SK-N-SH treated with all-trans-retinoic acid at 6 μM for 48 hours (cell line): ENCODE measurements around the gene TBCD.

Experiments used
- ATAC-seq: fragments of 200-7000 bp; cut with Tn5 transposase; 3 replicates; pipeline ENCODE4 v1.9.1; 2020; ENCODE audit warnings: mild to moderate bottlenecking, moderate library complexity
- BACH2 ChIP-seq: fragments of 250-450 bp; sonication (Bioruptor Pico); IDR thresholded peaks from 2 replicates; pipeline ENCODE4 v1.9.0; 2021; ENCODE audit warnings: mild to moderate bottlenecking, borderline replicate concordance
- CSDC2 ChIP-seq: fragments of 250-450 bp; sonication (Bioruptor Pico); IDR thresholded peaks from 2 replicates; pipeline ENCODE4 v1.5.0; 2020; ENCODE audit warnings: mild to moderate bottlenecking, moderate library complexity
- ESRRG ChIP-seq: fragments of 250-450 bp; sonication (Bioruptor Pico); IDR thresholded peaks from 2 replicates; pipeline ENCODE4 v1.6.1; 2021; ENCODE audit warnings: mild to moderate bottlenecking
- GLIS3 ChIP-seq: fragments of 250-450 bp; sonication (Bioruptor Pico); IDR thresholded peaks from 2 replicates; pipeline ENCODE4 v1.5.0; 2020; ENCODE audit warnings: mild to moderate bottlenecking, moderate library complexity
- ISL1 ChIP-seq: fragments of 250-450 bp; sonication (Bioruptor Pico); IDR thresholded peaks from 2 replicates; pipeline ENCODE4 v2.1.2; 2022; ENCODE audit warnings: mild to moderate bottlenecking, moderate library complexity
- OSR1 ChIP-seq: fragments of 250-450 bp; sonication (Bioruptor Pico); IDR thresholded peaks from 2 replicates; pipeline ENCODE4 v1.8.0; 2022; ENCODE audit warnings: moderate library complexity, mild to moderate bottlenecking, inconsistent platforms
- PPARA ChIP-seq: fragments of 250-450 bp; sonication (Bioruptor Pico); IDR thresholded peaks from 2 replicates; pipeline ENCODE4 v1.5.0; 2020; ENCODE audit warnings: mild to moderate bottlenecking, borderline replicate concordance
- RARB ChIP-seq: fragments of 250-450 bp; sonication (Bioruptor Pico); IDR thresholded peaks from 2 replicates; pipeline ENCODE4 v1.8.0; 2021; ENCODE audit warnings: mild to moderate bottlenecking, moderate library complexity
- SNAI2 ChIP-seq: fragments of 250-450 bp; sonication (Bioruptor Pico); IDR thresholded peaks from 2 replicates; pipeline ENCODE4 v1.5.0; 2020; ENCODE audit warnings: mild to moderate bottlenecking, moderate library complexity
- TCF4 ChIP-seq: fragments of 250-450 bp; sonication (Bioruptor Pico); IDR thresholded peaks from 2 replicates; pipeline ENCODE4 v1.8.0; 2021; ENCODE audit warnings: mild to moderate bottlenecking, moderate library complexity, borderline replicate concordance
- TOX ChIP-seq: fragments of 250-450 bp; sonication (Bioruptor Pico); IDR thresholded peaks from 2 replicates; pipeline ENCODE4 v1.8.0; 2021; ENCODE audit warnings: mild to moderate bottlenecking, moderate library complexity, borderline replicate concordance
- ZC3H10 ChIP-seq: fragments of 250-450 bp; sonication (Bioruptor Pico); IDR thresholded peaks from 2 replicates; pipeline ENCODE4 v1.5.1; 2021; ENCODE audit warnings: mild to moderate bottlenecking, moderate library complexity
- ZFP3 ChIP-seq: fragments of 250-450 bp; sonication (Bioruptor Pico); IDR thresholded peaks from 2 replicates; pipeline ENCODE4 v1.5.0; 2020; ENCODE audit warnings: mild to moderate bottlenecking, moderate library complexity
- ZFP30 ChIP-seq: fragments of 450-650 bp; formaldehyde crosslinking; IDR thresholded peaks from 2 replicates; pipeline ENCODE4 v1.5.0; 2022; ENCODE audit warnings: mild to moderate bottlenecking, moderate library complexity
- ZNF565 ChIP-seq: fragments of 450-650 bp; formaldehyde crosslinking; conservative IDR thresholded peaks from 2 replicates; pipeline ENCODE4 v1.5.0; 2020; ENCODE audit warnings: low read depth, mild to moderate bottlenecking, moderate library complexity
- ZNF70 ChIP-seq: fragments of 450-650 bp; formaldehyde crosslinking; IDR thresholded peaks from 2 replicates; pipeline ENCODE4 v1.5.0; 2020; ENCODE audit warnings: mild to moderate bottlenecking, moderate library complexity
- ZNF8 ChIP-seq: fragments of 450-650 bp; formaldehyde crosslinking; IDR thresholded peaks from 2 replicates; pipeline ENCODE4 v1.5.0; 2020; ENCODE audit warnings: mild to moderate bottlenecking, moderate library complexity
- TF ChIP-seq, protein P1 (sequence below): fragments of 250-450 bp; sonication (Bioruptor Pico); IDR thresholded peaks from 2 replicates; pipeline ENCODE4 v1.5.0; 2020; ENCODE audit warnings: mild to moderate bottlenecking, moderate library complexity
- TF ChIP-seq, protein P2 (sequence below): fragments of 250-450 bp; sonication (Bioruptor Pico); IDR thresholded peaks from 2 replicates; pipeline ENCODE4 v1.5.1; 2021; ENCODE audit warnings: mild to moderate bottlenecking, moderate library complexity
- TF ChIP-seq, protein P3 (sequence below): fragments of 250-450 bp; sonication (Bioruptor Pico); IDR thresholded peaks from 2 replicates; pipeline ENCODE4 v1.8.0; 2020; ENCODE audit warnings: mild to moderate bottlenecking, moderate library complexity, borderline replicate concordance
- TF ChIP-seq, protein P4 (sequence below): fragments of 250-450 bp; sonication (Bioruptor Pico); IDR thresholded peaks from 2 replicates; pipeline ENCODE4 v1.8.0; 2021; ENCODE audit warnings: low read depth, mild to moderate bottlenecking, moderate library complexity, borderline replicate concordance
- TF ChIP-seq, protein P5 (sequence below): fragments of 250-450 bp; sonication (Bioruptor Pico); IDR thresholded peaks from 2 replicates; pipeline ENCODE4 v1.5.1; 2020; ENCODE audit warnings: low read depth, mild to moderate bottlenecking, moderate library complexity

The TBCD gene

DNA sequence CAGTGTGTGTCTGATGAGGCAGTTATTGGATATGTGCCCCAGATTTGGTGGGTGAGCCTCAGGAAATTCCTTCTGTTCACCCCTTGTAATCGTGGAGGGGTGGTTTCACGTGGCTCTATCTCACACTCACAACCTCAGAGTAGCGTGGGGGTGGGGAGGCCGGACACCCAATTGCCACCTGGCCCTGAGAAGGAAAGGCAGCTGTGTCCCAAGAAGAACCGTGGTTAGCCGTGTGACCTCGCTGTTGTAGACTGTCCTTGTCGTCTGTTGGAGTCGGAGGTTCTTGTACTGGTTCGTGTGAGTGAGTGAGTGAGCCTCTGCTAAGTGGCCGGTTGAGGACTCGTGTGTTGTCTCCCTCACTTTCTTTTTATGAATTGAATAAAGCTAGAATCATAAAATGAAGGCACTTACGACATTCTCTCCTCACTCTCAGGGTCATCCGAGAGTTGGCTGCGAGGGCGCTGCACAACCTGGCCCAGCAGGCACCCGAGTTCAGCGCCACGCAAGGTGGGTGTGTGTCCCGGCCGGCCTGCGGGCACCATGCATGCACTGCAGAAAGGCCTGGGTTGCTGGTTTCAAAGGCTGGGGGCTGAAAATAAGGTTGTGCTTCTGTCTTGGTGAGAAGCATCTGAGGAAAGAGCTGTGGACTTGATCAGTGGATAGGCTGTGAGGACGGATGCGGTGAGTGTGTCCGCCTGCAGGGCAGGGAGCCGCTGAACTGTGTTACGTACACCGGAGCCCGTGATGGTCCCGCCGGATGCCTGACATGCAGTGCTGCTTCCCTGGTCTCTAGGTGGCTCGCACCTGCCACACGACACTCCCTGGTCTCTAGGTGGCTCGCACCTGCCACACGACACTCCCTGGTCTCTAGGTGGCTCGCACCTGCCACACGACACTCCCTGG, 151.4 kb downstream of the TBCD start:
- ATAC-seq = no peak
- TF ChIP-seq, protein P1, sequence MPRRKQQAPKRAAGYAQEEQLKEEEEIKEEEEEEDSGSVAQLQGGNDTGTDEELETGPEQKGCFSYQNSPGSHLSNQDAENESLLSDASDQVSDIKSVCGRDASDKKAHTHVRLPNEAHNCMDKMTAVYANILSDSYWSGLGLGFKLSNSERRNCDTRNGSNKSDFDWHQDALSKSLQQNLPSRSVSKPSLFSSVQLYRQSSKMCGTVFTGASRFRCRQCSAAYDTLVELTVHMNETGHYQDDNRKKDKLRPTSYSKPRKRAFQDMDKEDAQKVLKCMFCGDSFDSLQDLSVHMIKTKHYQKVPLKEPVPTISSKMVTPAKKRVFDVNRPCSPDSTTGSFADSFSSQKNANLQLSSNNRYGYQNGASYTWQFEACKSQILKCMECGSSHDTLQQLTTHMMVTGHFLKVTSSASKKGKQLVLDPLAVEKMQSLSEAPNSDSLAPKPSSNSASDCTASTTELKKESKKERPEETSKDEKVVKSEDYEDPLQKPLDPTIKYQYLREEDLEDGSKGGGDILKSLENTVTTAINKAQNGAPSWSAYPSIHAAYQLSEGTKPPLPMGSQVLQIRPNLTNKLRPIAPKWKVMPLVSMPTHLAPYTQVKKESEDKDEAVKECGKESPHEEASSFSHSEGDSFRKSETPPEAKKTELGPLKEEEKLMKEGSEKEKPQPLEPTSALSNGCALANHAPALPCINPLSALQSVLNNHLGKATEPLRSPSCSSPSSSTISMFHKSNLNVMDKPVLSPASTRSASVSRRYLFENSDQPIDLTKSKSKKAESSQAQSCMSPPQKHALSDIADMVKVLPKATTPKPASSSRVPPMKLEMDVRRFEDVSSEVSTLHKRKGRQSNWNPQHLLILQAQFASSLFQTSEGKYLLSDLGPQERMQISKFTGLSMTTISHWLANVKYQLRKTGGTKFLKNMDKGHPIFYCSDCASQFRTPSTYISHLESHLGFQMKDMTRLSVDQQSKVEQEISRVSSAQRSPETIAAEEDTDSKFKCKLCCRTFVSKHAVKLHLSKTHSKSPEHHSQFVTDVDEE = no peak
- TF ChIP-seq, protein P2, sequence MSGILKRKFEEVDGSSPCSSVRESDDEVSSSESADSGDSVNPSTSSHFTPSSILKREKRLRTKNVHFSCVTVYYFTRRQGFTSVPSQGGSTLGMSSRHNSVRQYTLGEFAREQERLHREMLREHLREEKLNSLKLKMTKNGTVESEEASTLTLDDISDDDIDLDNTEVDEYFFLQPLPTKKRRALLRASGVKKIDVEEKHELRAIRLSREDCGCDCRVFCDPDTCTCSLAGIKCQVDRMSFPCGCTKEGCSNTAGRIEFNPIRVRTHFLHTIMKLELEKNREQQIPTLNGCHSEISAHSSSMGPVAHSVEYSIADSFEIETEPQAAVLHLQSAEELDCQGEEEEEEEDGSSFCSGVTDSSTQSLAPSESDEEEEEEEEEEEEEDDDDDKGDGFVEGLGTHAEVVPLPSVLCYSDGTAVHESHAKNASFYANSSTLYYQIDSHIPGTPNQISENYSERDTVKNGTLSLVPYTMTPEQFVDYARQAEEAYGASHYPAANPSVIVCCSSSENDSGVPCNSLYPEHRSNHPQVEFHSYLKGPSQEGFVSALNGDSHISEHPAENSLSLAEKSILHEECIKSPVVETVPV (CRISPR knock-in tag) = no peak
- TF ChIP-seq, protein P3, sequence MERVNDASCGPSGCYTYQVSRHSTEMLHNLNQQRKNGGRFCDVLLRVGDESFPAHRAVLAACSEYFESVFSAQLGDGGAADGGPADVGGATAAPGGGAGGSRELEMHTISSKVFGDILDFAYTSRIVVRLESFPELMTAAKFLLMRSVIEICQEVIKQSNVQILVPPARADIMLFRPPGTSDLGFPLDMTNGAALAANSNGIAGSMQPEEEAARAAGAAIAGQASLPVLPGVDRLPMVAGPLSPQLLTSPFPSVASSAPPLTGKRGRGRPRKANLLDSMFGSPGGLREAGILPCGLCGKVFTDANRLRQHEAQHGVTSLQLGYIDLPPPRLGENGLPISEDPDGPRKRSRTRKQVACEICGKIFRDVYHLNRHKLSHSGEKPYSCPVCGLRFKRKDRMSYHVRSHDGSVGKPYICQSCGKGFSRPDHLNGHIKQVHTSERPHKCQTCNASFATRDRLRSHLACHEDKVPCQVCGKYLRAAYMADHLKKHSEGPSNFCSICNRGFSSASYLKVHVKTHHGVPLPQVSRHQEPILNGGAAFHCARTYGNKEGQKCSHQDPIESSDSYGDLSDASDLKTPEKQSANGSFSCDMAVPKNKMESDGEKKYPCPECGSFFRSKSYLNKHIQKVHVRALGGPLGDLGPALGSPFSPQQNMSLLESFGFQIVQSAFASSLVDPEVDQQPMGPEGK (CRISPR knock-in tag) = no peak
- TF ChIP-seq BACH2 (no peak), CSDC2 (CRISPR knock-in tag) (no peak), PPARA (CRISPR knock-in tag) (no peak), GLIS3 (CRISPR knock-in tag) (no peak), ZC3H10 (no peak), ZNF70 (CRISPR knock-in tag) (no peak), ESRRG (CRISPR knock-in tag) (no peak), ISL1 (CRISPR knock-in tag) (no peak), ZNF565 (CRISPR knock-in tag) (no peak), SNAI2 (no peak)
- TF ChIP-seq, protein P4, sequence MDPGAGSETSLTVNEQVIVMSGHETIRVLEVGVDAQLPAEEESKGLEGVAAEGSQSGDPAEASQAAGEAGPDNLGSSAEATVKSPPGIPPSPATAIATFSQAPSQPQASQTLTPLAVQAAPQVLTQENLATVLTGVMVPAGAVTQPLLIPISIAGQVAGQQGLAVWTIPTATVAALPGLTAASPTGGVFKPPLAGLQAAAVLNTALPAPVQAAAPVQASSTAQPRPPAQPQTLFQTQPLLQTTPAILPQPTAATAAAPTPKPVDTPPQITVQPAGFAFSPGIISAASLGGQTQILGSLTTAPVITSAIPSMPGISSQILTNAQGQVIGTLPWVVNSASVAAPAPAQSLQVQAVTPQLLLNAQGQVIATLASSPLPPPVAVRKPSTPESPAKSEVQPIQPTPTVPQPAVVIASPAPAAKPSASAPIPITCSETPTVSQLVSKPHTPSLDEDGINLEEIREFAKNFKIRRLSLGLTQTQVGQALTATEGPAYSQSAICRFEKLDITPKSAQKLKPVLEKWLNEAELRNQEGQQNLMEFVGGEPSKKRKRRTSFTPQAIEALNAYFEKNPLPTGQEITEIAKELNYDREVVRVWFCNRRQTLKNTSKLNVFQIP (CRISPR knock-in tag) = no peak
- TF ChIP-seq, protein P5, sequence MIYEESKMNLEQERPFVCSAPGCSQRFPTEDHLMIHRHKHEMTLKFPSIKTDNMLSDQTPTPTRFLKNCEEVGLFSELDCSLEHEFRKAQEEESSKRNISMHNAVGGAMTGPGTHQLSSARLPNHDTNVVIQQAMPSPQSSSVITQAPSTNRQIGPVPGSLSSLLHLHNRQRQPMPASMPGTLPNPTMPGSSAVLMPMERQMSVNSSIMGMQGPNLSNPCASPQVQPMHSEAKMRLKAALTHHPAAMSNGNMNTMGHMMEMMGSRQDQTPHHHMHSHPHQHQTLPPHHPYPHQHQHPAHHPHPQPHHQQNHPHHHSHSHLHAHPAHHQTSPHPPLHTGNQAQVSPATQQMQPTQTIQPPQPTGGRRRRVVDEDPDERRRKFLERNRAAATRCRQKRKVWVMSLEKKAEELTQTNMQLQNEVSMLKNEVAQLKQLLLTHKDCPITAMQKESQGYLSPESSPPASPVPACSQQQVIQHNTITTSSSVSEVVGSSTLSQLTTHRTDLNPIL (CRISPR knock-in tag) = no peak

DNA sequence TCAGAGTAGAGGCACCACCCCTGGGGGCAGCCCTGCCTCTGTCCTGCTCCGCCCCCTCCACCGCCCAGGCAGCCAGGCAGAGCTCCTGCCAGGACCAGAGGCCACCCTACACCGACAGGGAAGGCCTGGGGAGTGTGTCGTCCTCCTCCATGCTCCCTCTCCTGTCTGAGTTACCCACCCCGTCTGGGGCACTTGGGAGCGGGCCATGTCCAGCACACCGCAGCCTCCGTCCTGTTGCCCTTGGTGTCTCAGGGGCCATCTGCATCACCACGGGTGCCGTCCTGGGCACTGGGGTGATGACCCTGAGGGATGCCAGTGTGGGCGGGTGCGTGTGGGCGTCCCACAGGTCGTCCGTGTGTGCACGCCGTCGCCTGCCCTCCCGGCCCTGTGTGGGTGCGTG, 153.3 kb downstream of the TBCD start:
- no peak for ATAC-seq
- TF ChIP-seq RARB (CRISPR knock-in tag) (no peak), ISL1 (CRISPR knock-in tag) (no peak), SNAI2 (no peak), ZNF70 (CRISPR knock-in tag) (no peak), PPARA (CRISPR knock-in tag) (no peak), CSDC2 (CRISPR knock-in tag) (no peak), TOX (CRISPR knock-in tag) (no peak), BACH2 (no peak), TCF4 (no peak), ZNF8 (CRISPR knock-in tag) (no peak), ZFP30 (CRISPR knock-in tag) (no peak), ZC3H10 (no peak), ZFP3 (no peak), ZNF565 (CRISPR knock-in tag) (no peak), OSR1 (CRISPR knock-in tag) (no peak)
- TF ChIP-seq, protein P2 (CRISPR knock-in tag) = no peak
- TF ChIP-seq, protein P3 (CRISPR knock-in tag) = no peak
